GM12873 (cell line): Measurements from ENCODE around the gene SORCS2.

Experiments
- TF ChIP-seq, protein P1 (sequence below): IDR thresholded peaks from 2 replicates; pipeline ENCODE4 v1.5.1; 2012; ENCODE audit warnings: low read depth, mild to moderate bottlenecking, moderate library complexity, low read length, control low read depth; ENCODE audit not compliant: insufficient read depth; ENCODE audit errors: missing control alignments

SORCS2 gene

DNA sequence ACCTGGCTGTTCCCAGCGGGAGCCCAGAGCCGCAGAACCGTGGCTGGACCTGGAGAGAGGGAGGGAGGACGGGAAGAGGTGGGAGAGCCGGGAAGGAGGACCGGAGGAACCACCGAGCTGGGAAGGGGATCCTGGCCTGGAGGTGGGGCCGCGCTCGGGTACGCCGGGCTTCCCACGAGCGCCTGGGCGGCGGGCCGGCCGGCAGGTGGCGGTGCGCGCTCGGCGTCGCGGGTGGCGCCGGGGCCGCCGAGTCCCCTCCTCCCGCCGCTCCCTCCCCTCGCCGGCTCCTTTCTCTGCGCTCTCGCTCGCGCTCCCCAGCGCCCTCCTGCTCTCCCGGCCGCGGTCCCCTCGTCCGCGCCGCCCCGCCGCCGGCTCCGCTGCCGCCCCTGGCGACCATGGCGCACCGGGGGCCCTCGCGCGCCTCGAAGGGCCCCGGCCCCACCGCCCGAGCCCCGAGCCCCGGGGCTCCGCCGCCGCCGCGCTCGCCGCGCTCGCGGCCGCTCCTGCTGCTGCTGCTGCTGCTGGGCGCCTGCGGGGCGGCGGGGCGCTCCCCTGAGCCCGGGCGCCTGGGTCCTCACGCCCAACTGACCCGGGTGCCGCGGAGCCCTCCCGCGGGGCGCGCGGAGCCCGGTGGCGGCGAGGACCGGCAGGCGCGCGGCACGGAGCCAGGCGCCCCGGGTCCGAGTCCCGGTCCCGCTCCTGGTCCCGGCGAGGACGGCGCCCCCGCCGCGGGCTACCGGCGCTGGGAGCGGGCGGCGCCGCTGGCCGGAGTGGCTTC is at the start of gene SORCS2:
Gene SORCS2 (plus strand): TSS at position 287 of the 778 bp plus-strand sequence.
- TF ChIP-seq, protein P1, sequence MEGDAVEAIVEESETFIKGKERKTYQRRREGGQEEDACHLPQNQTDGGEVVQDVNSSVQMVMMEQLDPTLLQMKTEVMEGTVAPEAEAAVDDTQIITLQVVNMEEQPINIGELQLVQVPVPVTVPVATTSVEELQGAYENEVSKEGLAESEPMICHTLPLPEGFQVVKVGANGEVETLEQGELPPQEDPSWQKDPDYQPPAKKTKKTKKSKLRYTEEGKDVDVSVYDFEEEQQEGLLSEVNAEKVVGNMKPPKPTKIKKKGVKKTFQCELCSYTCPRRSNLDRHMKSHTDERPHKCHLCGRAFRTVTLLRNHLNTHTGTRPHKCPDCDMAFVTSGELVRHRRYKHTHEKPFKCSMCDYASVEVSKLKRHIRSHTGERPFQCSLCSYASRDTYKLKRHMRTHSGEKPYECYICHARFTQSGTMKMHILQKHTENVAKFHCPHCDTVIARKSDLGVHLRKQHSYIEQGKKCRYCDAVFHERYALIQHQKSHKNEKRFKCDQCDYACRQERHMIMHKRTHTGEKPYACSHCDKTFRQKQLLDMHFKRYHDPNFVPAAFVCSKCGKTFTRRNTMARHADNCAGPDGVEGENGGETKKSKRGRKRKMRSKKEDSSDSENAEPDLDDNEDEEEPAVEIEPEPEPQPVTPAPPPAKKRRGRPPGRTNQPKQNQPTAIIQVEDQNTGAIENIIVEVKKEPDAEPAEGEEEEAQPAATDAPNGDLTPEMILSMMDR, result peak; percentile 35

DNA sequence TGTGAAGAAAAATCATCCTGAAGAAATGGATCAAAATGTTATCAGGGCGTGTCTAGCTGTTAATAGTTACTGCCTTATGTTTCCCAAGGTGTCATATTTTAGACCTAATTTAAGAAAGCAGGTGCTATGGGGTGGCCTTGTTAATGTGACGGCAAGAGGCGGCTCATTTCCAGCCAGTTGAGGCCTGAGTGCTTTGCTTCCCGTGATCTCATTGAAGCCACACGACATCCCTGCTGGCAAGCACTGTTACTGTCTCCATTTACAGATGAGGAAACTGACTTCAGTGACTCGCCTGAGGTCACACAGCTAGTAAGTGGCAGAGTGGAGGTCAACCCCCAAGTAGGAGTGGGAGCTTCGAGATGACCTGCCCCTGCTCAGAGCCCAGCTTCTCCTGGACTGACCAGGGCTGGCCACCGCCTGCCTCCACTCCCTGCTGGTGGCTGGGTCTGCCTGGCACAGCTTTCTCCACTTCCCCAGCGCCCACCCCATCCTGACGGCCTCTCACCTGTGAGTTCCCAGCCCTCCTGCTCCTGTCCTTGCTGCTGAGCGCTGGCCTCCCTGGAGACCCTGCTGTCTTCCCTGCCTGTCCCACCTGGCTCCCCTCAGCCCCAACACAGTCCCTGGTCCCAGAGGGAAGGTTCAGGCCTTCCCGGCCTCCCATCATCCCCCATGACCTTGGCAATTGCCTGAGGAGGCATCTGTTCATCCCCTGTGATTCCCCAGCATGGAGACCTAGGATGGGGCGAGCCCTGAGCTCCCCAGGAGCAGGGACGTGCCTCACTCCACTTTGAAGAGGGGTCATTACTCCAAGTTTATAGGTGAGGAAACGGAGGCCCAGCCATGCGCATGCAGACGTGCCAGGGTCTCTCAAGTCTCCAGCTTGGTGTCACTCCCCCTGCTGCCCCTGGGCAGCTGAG is 47.7 kb upstream of the SORCS2 start:
- TF ChIP-seq, protein P1, result no peak

DNA sequence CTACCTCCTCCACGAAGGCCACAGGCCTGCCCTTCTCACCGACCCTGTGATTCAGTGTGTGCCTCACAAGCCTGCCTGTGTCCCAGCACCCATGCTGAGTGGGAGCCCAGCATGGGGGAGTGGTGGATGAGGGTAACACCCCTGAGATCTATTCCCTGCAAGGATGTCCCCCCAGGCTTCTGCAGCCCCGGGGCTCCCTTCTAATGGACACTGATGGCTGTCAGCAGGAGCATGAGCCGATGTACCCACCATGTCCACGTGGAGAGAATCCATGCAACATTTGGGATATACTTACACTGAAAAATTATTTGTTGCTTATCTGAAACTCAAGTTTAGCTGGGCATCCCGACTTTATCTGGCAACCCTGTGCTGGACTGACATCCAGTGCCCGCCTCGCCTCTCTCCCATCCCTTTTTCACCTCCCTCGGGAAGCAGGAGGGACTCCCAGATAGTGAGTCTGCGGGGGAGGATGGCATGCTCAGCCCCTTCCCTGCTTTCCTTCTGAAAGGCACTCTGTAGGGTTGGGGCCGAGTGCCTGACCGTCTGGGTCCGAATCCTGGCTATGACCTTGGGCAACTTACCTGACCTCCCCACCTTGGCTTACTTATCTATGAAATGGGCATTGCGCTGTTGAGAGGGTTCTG is 46.9 kb upstream of the SORCS2 start:
- TF ChIP-seq, protein P1, result no peak

DNA sequence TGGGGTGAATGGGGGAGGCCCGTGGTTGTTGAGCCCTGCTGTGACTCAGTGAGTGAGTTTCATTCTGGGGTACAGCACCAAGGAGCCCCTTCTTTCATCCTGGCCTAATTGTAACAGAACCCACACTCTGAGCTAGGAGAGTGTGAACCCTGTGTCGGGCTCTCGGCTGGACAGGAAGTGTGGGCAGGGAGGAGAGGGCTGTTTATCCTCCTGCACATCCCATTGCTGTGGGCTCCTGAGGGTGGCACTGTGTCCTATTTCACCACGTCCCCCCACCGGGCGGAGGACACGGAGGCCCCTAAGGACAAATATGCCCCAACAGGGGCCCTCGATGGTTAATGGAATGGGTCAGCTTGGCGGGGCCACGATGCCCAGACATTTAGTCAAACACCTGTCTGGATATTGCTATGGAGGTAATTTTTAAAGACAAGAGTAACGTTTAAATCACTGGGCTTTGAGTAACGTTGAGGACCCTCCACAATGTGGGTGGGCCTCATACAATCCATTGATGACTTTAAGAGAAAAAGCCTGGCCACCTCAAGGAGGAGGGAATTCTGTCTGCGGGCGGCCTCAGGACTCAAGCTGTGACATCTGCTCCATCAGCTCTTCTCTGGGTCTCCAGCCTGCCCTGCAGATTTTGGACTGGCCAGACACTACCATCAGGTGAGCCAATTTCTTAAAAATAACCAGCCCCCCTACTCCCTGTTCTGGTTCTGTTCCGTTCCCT is 46.1 kb upstream of the SORCS2 start:
- TF ChIP-seq, protein P1, result no peak

DNA sequence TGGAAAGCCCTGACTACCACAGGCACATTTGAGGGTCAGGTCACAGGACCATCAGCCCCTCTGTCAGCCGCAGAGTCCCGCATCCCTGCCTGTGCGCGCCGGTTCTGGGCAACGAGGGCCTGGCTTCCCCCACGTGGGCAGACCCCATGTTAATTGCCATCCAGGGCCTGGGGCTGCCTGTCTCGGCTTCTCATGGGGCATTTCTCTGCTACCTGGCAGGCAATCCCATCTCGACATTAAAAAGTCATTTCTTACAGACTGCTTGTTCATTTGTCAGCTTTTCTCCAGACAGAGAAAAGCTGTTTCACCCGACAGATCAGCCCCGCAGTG is 45.6 kb upstream of the SORCS2 start:
- TF ChIP-seq, protein P1, result no peak

DNA sequence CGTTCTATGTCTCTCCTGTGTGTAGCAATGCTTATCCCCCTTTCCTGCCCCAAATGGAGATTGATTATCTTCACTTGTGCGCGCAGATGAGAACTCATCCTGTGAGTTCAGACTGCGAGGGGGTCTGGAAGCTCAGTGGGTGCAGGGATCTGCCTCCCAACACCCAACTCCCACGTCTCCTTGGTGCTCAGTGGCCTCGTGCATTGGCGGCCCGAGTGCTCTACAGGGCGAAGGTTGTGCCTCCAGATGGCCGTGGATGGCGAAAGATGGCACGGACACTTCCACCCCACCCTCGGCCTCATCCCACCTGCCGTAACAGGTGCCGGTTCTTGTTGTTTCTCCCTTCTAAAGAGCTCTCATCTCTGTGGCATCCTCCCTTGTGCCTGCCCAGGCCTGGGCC is 45.1 kb upstream of the SORCS2 start:
- TF ChIP-seq, protein P1, result no peak
